Neural cell (in vitro differentiated cells): ENCODE measurements around the gene CAMK1D. TPM values are rescaled to one million over a fixed set of nuclear protein-coding genes. Genes with fewer than 3 reads are reported as not detected.

ENCODE experiments used
- H2AFZ ChIP-seq: fragments of 200-600, 300-800 bp; sonication (generic), shearing (Covaris generic); 2 replicates; pipeline ENCODE4 v1.6.0; 2014; ENCODE audit warnings: low read depth, mild to moderate bottlenecking, antibody characterized with exemption, low read length, moderate library complexity
- H3F3A ChIP-seq: fragments of 200-600 bp; shearing (Covaris generic); 2 replicates; pipeline ENCODE4 v1.6.1; 2016; ENCODE audit warnings: mild to moderate bottlenecking, moderate library complexity, mixed read lengths, antibody characterized with exemption, low read length; ENCODE audit not compliant: insufficient read depth, poor library complexity, severe bottlenecking
- H3K27ac ChIP-seq: fragments of 200-600, 300-800 bp; sonication (generic), shearing (Covaris generic); 2 replicates; pipeline ENCODE4 v1.5.1; 2014; ENCODE audit warnings: mild to moderate bottlenecking, low read length, moderate library complexity
- H3K27me3 ChIP-seq: fragments of 300-800, 200-600 bp; sonication (generic), shearing (Covaris generic); 2 replicates; pipeline ENCODE4 v1.6.0; 2014; ENCODE audit warnings: mild to moderate bottlenecking, low read depth, low read length, moderate library complexity; ENCODE audit not compliant: insufficient read depth
- H3K36me3 ChIP-seq: fragments of 300-800, 200-600 bp; sonication (generic), shearing (Covaris generic); 2 replicates; pipeline ENCODE4 v1.5.1; 2014; ENCODE audit warnings: mild to moderate bottlenecking, antibody characterized with exemption, low read length, moderate library complexity; ENCODE audit not compliant: insufficient read depth
- H3K4me2 ChIP-seq: fragments of 300-800, 200-600 bp; sonication (generic), shearing (Covaris generic); 2 replicates; pipeline ENCODE4 v1.6.0; 2014; ENCODE audit warnings: mild to moderate bottlenecking, low read length
- H3K4me3 ChIP-seq: fragments of 300-800, 200-600 bp; sonication (generic), shearing (Covaris generic); 2 replicates; pipeline ENCODE4 v1.5.1; 2014; ENCODE audit warnings: mild to moderate bottlenecking, low read length, moderate library complexity
- H3K79me2 ChIP-seq: fragments of 200-600 bp; shearing (Covaris generic); replicated peaks from 2 replicates; pipeline ENCODE4 v1.6.0; 2014; ENCODE audit warnings: mild to moderate bottlenecking, low read length, moderate library complexity; ENCODE audit not compliant: insufficient read depth
- H3K9ac ChIP-seq: fragments of 300-800, 200-600 bp; sonication (generic), shearing (Covaris generic); 2 replicates; pipeline ENCODE4 v1.6.1; 2016; ENCODE audit warnings: mild to moderate bottlenecking, low read length, mixed read lengths
- H3K9me2 ChIP-seq: fragments of 200-600 bp; shearing (Covaris generic); 2 replicates; pipeline ENCODE4 v1.6.1; 2016; ENCODE audit warnings: mild to moderate bottlenecking, low read length, mixed read lengths; ENCODE audit not compliant: insufficient read depth
- H3K9me3 ChIP-seq: fragments of 200-600, 300-800 bp; sonication (generic), shearing (Covaris generic); 2 replicates; pipeline ENCODE4 v1.6.1; 2016; ENCODE audit warnings: mild to moderate bottlenecking, mixed run types, low read length, moderate library complexity, mixed read lengths
- H4K20me1 ChIP-seq: fragments of 200-600 bp; shearing (Covaris generic); 2 replicates; pipeline ENCODE4 v1.6.1; 2016; ENCODE audit warnings: mild to moderate bottlenecking, mixed run types; ENCODE audit not compliant: insufficient read depth
- CTCF ChIP-seq: fragments of 450-650 bp; IDR thresholded peaks from 2 replicates; pipeline ENCODE4 v1.5.1; 2014; ENCODE audit warnings: antibody characterized with exemption, mild to moderate bottlenecking, moderate library complexity; ENCODE audit not compliant: poor library complexity, severe bottlenecking
- EP300 ChIP-seq: fragments of 450-650 bp; conservative IDR thresholded peaks from 2 replicates; pipeline ENCODE4 v1.6.1; 2014; ENCODE audit warnings: antibody characterized with exemption, mild to moderate bottlenecking, moderate library complexity; ENCODE audit not compliant: poor library complexity, severe bottlenecking
- EZH2 ChIP-seq: fragments of 200-600, 300-800 bp; shearing (Covaris generic), sonication (generic); IDR thresholded peaks from 2 replicates; pipeline ENCODE4 v1.6.1; 2014; ENCODE audit warnings: antibody characterized with exemption, low read length, borderline replicate concordance, mild to moderate bottlenecking; ENCODE audit not compliant: insufficient read depth, poor library complexity, severe bottlenecking
- MXI1 ChIP-seq: fragments of 450-650 bp; conservative IDR thresholded peaks from 2 replicates; pipeline ENCODE4 v1.6.1; 2014; ENCODE audit warnings: antibody characterized with exemption, mild to moderate bottlenecking; ENCODE audit not compliant: poor library complexity, severe bottlenecking
- POLR2AphosphoS5 ChIP-seq: IDR thresholded peaks from 2 replicates; pipeline ENCODE4 v1.6.1; 2012
- RAD21 ChIP-seq: fragments of 450-650 bp; conservative IDR thresholded peaks from 2 replicates; pipeline ENCODE4 v1.6.1; 2014; ENCODE audit warnings: antibody characterized with exemption, mild to moderate bottlenecking, moderate library complexity
- SMC3 ChIP-seq: fragments of 450-650 bp; conservative IDR thresholded peaks from 2 replicates; pipeline ENCODE4 v1.6.1; 2014; ENCODE audit warnings: antibody characterized with exemption, mild to moderate bottlenecking, moderate library complexity; ENCODE audit not compliant: poor library complexity
- TAF1 ChIP-seq: IDR thresholded peaks from 2 replicates; pipeline ENCODE4 v1.6.1; 2012; ENCODE audit warnings: low read depth
- polyA plus RNA-seq: library from polyadenylated mRNA; depleted of rRNA; stranded (reverse); fragments of >200 nt; gene quantifications from 2 replicates; pipeline ENCODE4 v1.2.3, GENCODE V29; 2014
- TF ChIP-seq, protein P1 (sequence below): IDR thresholded peaks from 2 replicates; pipeline ENCODE4 v1.6.1; 2012; ENCODE audit warnings: borderline replicate concordance

Gene CAMK1D
- polyA plus RNA-seq, 1 donor from 2014 or later = 13.8 TPM

GRCh38 chr10:12868229-12868628 lies 518.9 kb downstream of the CAMK1D start:
- no peak for TF ChIP-seq EZH2
- TF ChIP-seq POLR2AphosphoS5 = no peak
- no peak for TF ChIP-seq TAF1
- TF ChIP-seq, protein P1, sequence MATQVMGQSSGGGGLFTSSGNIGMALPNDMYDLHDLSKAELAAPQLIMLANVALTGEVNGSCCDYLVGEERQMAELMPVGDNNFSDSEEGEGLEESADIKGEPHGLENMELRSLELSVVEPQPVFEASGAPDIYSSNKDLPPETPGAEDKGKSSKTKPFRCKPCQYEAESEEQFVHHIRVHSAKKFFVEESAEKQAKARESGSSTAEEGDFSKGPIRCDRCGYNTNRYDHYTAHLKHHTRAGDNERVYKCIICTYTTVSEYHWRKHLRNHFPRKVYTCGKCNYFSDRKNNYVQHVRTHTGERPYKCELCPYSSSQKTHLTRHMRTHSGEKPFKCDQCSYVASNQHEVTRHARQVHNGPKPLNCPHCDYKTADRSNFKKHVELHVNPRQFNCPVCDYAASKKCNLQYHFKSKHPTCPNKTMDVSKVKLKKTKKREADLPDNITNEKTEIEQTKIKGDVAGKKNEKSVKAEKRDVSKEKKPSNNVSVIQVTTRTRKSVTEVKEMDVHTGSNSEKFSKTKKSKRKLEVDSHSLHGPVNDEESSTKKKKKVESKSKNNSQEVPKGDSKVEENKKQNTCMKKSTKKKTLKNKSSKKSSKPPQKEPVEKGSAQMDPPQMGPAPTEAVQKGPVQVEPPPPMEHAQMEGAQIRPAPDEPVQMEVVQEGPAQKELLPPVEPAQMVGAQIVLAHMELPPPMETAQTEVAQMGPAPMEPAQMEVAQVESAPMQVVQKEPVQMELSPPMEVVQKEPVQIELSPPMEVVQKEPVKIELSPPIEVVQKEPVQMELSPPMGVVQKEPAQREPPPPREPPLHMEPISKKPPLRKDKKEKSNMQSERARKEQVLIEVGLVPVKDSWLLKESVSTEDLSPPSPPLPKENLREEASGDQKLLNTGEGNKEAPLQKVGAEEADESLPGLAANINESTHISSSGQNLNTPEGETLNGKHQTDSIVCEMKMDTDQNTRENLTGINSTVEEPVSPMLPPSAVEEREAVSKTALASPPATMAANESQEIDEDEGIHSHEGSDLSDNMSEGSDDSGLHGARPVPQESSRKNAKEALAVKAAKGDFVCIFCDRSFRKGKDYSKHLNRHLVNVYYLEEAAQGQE = no peak
- TF ChIP-seq EP300 = no peak
- TF ChIP-seq SMC3 = no peak
- TF ChIP-seq CTCF = no peak
- no peak for TF ChIP-seq MXI1
- TF ChIP-seq RAD21 = no peak
- no peaks in the 10 kb centered on the region for H3K9me2 ChIP-seq
- H3K4me2 ChIP-seq = no peak overlapping the region
- no peak overlapping the region for H2AFZ ChIP-seq
- H3K9me3 ChIP-seq = no peaks in the 10 kb centered on the region
- no peaks in the 10 kb centered on the region for H4K20me1 ChIP-seq
- H3F3A ChIP-seq = no peaks in the 10 kb centered on the region
- no peak overlapping the region for H3K4me3 ChIP-seq
- H3K27ac ChIP-seq = no peak overlapping the region
- no peaks in the 10 kb centered on the region for H3K36me3 ChIP-seq
- H3K27me3 ChIP-seq = no peaks in the 10 kb centered on the region
- H3K79me2 ChIP-seq = no peaks in the 10 kb centered on the region
- no peak overlapping the region for H3K9ac ChIP-seq

DNA sequence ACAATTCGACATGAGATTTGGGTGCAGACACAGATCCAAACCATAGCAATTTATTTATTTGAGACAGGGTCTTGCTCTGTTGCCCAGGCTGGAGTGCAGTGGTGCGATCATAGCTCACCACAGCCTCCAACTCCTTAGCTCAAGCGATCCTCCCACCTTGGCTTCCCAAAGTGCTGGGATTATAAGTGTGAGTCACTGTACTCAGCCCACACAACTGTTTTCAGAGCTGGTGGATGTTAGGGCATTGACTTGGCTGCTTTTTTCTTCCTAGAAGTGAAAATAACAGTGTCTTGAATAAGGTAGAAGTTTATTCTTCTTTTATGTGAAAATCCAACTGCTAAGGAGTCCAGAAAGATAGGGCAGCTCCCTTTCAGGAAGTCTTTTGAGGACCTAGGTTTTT lies 520.1 kb downstream of the CAMK1D start:
- Histone ChIP-seq H3K27me3 (no peaks in the 10 kb centered on the region), H3K4me3 (no peak overlapping the region), H3F3A (no peaks in the 10 kb centered on the region), H4K20me1 (no peaks in the 10 kb centered on the region), H3K9ac (no peak overlapping the region), H3K4me2 (no peak overlapping the region), H3K36me3 (no peaks in the 10 kb centered on the region), H3K27ac (no peak overlapping the region), H3K9me3 (no peaks in the 10 kb centered on the region), H3K79me2 (no peaks in the 10 kb centered on the region), H3K9me2 (no peaks in the 10 kb centered on the region), H2AFZ (no peak overlapping the region)
- no peak for TF ChIP-seq RAD21
- no peak for TF ChIP-seq CTCF
- no peak for TF ChIP-seq MXI1
- TF ChIP-seq EP300 = no peak
- TF ChIP-seq SMC3 = no peak
- TF ChIP-seq EZH2 = no peak
- TF ChIP-seq POLR2AphosphoS5 = no peak
- TF ChIP-seq TAF1 = no peak
- TF ChIP-seq, protein P1 = no peak
